ENCODE data around the gene SULT1A1.

SULT1A1 gene

GRCh38 chr16:28580726-28581315 is 29.0 kb downstream of the SULT1A1 start:
- peaks cover 0 to 22% of the 10 kb centered on the region in 2 experiments; a peak in 2 of 3 replicates for H3K36me3 ChIP-seq (ENCODE audit: control insufficient read depth in 2 of 2, insufficient read depth in 1 of 2, low read length in 2 of 2)
- CTCF ChIA-PET: interaction anchor here (0.6 kb wide), 1 partner anchor 8 kb away, joined by 3 read pairs; no protein-coding TSS in a partner anchor

GRCh38 chr16:28575446-28576109 is 34.3 kb downstream of the SULT1A1 start:
- ChIA-PET POLR2A (no interaction called here), CTCF (no interaction called here)
- H3K4me1 ChIP-seq (ENCODE audit: control insufficient read depth, insufficient read depth, low read length): no peaks in the 10 kb centered on the region
- H3K9me3 ChIP-seq (ENCODE audit: control insufficient read depth, insufficient read depth, low read depth, low read length): no peaks in the 10 kb centered on the region
- H3K27ac ChIP-seq (ENCODE audit: extremely low read depth, low read depth, low read length): no peak overlapping the region
- TF ChIP-seq YY1 (tag by site-specific recombination; IDR thresholded peaks at IDR 0.05): no peak
- TF ChIP-seq ZNF37A (tag by site-specific recombination; IDR thresholded peaks at IDR 0.05): no peak
- TF ChIP-seq ZNF660 (tag by site-specific recombination; IDR thresholded peaks at IDR 0.05): no peak
- TF ChIP-seq ZNF311 (tag by site-specific recombination; IDR thresholded peaks at IDR 0.05; ENCODE audit: borderline replicate concordance): no peak
- no peaks in the 10 kb centered on the region; a peak in 1 of 3 replicates for H3K36me3 ChIP-seq (ENCODE audit: control insufficient read depth in 2 of 2, insufficient read depth in 1 of 2, low read length in 2 of 2)
- H3K4me3 ChIP-seq (ENCODE audit: low read depth, low read length): no peak overlapping the region

More at GRCh38 chr16:28580726-28581315, 29.0 kb downstream of the SULT1A1 start:
- POLR2A ChIA-PET: no interaction called here
- Histone ChIP-seq H3K27ac (ENCODE audit: extremely low read depth, low read depth, low read length) (no peak overlapping the region), H3K9me3 (ENCODE audit: control insufficient read depth, insufficient read depth, low read depth, low read length) (no peaks in the 10 kb centered on the region), H3K4me1 (ENCODE audit: control insufficient read depth, insufficient read depth, low read length) (no peaks in the 10 kb centered on the region), H3K4me3 (ENCODE audit: low read depth, low read length) (no peak overlapping the region)
- TF ChIP-seq, protein P1, sequence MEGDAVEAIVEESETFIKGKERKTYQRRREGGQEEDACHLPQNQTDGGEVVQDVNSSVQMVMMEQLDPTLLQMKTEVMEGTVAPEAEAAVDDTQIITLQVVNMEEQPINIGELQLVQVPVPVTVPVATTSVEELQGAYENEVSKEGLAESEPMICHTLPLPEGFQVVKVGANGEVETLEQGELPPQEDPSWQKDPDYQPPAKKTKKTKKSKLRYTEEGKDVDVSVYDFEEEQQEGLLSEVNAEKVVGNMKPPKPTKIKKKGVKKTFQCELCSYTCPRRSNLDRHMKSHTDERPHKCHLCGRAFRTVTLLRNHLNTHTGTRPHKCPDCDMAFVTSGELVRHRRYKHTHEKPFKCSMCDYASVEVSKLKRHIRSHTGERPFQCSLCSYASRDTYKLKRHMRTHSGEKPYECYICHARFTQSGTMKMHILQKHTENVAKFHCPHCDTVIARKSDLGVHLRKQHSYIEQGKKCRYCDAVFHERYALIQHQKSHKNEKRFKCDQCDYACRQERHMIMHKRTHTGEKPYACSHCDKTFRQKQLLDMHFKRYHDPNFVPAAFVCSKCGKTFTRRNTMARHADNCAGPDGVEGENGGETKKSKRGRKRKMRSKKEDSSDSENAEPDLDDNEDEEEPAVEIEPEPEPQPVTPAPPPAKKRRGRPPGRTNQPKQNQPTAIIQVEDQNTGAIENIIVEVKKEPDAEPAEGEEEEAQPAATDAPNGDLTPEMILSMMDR (tag by site-specific recombination; IDR thresholded peaks at IDR 0.05): no peak
- TF ChIP-seq ZNF302 (tag by site-specific recombination; IDR thresholded peaks at IDR 0.05; ENCODE audit: low read depth): no peak
- TF ChIP-seq ZNF248 (tag by site-specific recombination; IDR thresholded peaks at IDR 0.05): no peak
- TF ChIP-seq ZNF112 (tag by site-specific recombination; IDR thresholded peaks at IDR 0.05): no peak
- TF ChIP-seq ZNF175 (tag by site-specific recombination; IDR thresholded peaks at IDR 0.05): no peak
- no peak for TF ChIP-seq ZNF530 (tag by site-specific recombination; IDR thresholded peaks at IDR 0.05; ENCODE audit: low read depth)
- no peak for TF ChIP-seq ZNF664 (tag by site-specific recombination; IDR thresholded peaks at IDR 0.05)
- no peak for TF ChIP-seq ZFHX2 (tag by site-specific recombination; conservative IDR thresholded peaks at IDR 0.05)
- TF ChIP-seq ZNF354C (tag by site-specific recombination; IDR thresholded peaks at IDR 0.05; ENCODE audit: borderline replicate concordance, low read depth): no peak
- no peak for TF ChIP-seq ZNF555 (tag by site-specific recombination; conservative IDR thresholded peaks at IDR 0.05)
- no peak for TF ChIP-seq ZNF169 (tag by site-specific recombination; IDR thresholded peaks at IDR 0.05)
- no peak for TF ChIP-seq ZNF558 (tag by site-specific recombination; IDR thresholded peaks at IDR 0.05)
- TF ChIP-seq ZFP69B (tag by site-specific recombination; IDR thresholded peaks at IDR 0.05): no peak
- TF ChIP-seq, protein P2, sequence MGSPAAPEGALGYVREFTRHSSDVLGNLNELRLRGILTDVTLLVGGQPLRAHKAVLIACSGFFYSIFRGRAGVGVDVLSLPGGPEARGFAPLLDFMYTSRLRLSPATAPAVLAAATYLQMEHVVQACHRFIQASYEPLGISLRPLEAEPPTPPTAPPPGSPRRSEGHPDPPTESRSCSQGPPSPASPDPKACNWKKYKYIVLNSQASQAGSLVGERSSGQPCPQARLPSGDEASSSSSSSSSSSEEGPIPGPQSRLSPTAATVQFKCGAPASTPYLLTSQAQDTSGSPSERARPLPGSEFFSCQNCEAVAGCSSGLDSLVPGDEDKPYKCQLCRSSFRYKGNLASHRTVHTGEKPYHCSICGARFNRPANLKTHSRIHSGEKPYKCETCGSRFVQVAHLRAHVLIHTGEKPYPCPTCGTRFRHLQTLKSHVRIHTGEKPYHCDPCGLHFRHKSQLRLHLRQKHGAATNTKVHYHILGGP (tag by site-specific recombination; IDR thresholded peaks at IDR 0.05): no peak
- no peak for TF ChIP-seq KLF1 (tag by site-specific recombination; IDR thresholded peaks at IDR 0.05)

DNA sequence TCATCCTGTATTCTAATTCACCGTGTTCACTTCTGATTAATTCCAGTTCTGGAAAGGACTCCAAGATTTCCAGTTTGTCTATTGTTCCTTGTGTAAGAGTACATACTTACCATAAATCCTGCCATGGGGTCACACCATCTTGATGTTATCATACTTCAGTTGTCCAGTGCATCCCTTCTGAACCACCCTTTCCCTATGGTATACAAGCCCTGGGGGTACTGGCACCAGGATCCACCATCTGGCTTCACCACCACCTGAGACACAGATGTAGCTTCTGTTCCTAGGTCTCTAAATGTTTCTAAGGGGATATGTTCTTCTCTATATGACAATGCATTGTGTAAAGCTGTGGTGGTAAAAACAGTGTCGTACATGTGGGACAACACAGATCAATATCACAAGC is 34.9 kb downstream of the SULT1A1 start:
- H3K9me3 ChIP-seq (ENCODE audit: control insufficient read depth, insufficient read depth, low read depth, low read length): no peaks in the 10 kb centered on the region
- ChIA-PET CTCF (interaction anchor here (0.6 kb wide), 1 partner anchor 58 kb away, joined by 3 read pairs; no protein-coding TSS in a partner anchor), POLR2A (no interaction called here)
- TF ChIP-seq ZNF23 (tag by site-specific recombination; IDR thresholded peaks at IDR 0.05; ENCODE audit: borderline replicate concordance) (no peak), WT1 (tag by site-specific recombination; IDR thresholded peaks at IDR 0.05) (no peak), SETDB1 (IDR thresholded peaks at IDR 0.05; ENCODE audit: insufficient read length, low read length) (no peak), SP2 (tag by site-specific recombination; IDR thresholded peaks at IDR 0.05) (no peak)
- no peak overlapping the region for H3K27ac ChIP-seq (ENCODE audit: extremely low read depth, low read depth, low read length)
- H3K36me3 ChIP-seq (ENCODE audit: control insufficient read depth in 2 of 2, insufficient read depth in 1 of 2, low read length in 2 of 2): no peaks in the 10 kb centered on the region; a peak in 1 of 3 replicates
- no peak overlapping the region for H3K4me3 ChIP-seq (ENCODE audit: low read depth, low read length)
- no peaks in the 10 kb centered on the region for H3K4me1 ChIP-seq (ENCODE audit: control insufficient read depth, insufficient read depth, low read length)

All from HEK293 (cell line).